Mucosa of descending colon (tissue), 3 donors: ENCODE results near the gene PEX13. TPM values are rescaled to one million over a fixed set of nuclear protein-coding genes. Genes with fewer than 3 reads are reported as not detected.
"Not testable (repeated sequence)": the region's sequence is repeated elsewhere in the genome, so short reads cannot be mapped to it uniquely, and the experiment has no call there.

Experiments used
- ATAC-seq: fragments of 200-7000 bp; cut with Tn5 transposase; one replicate; pipeline ENCODE4 v1.9.1; 2020; ENCODE audit warnings: mild to moderate bottlenecking, moderate library complexity
- DNase-seq, 3 donors: peaks; one replicate each; pipeline ENCODE4 v3.0.0-alpha.2; 2020
- H3K36me3 ChIP-seq: fragments of 200-600 bp; one replicate; pipeline ENCODE4 v1.8.0; 2021; ENCODE audit warnings: low read depth, mild to moderate bottlenecking
- H3K4me1 ChIP-seq: fragments of 200-600 bp; one replicate; pipeline ENCODE4 v1.8.0; 2021; ENCODE audit warnings: low read depth, mild to moderate bottlenecking
- H3K4me3 ChIP-seq: fragments of 200-600 bp; one replicate; pipeline ENCODE4 v1.8.0; 2021; ENCODE audit warnings: mild to moderate bottlenecking
- H3K9me3 ChIP-seq: fragments of 200-600 bp; one replicate; pipeline ENCODE4 v1.8.0; 2021; ENCODE audit warnings: mild to moderate bottlenecking
- CTCF ChIP-seq: fragments of 200-600 bp; IDR thresholded peaks from one replicate; pipeline ENCODE4 v1.8.0; 2022; ENCODE audit warnings: antibody characterized with exemption, mild to moderate bottlenecking
- intact Hi-C, 2 donors: fragments of 100-400 bp; cut with DNase I in 1 of 2; cut with micrococcal nuclease in 1 of 2; formaldehyde crosslinking; loops; one replicate each; pipeline versions ENCODE4 v1.11.0 to v1.11.1; 2022; cut with DNase I, micrococcal nuclease
- total RNA-seq, 3 donors: library from RNA; stranded (reverse); fragmentation: NEBNext Ultra II Directional in 2 of 3; extraction: Animal tissue kit (Norgen Biotek cat#: 25700) in 2 of 3; gene quantifications; one replicate each; pipeline versions ENCODE4 v1.2.1 to v1.2.4, GENCODE V29; 2021 to 2023
- donor health status: DM: no; HTN: no; CAD: no; lungs with moderate emphysema.
- donor health status: DM: no; HTN: no; CAD: no.
- donor health status: DM: no; HTN: yes; CAD: no.

PEX13 gene
- total RNA-seq, 3 donors from 2014 or later = 24.9 to 34.9 (median 28.9) TPM

GRCh38 chr2:60984720-60985119 lies 32.8 kb upstream of the PEX13 start:
- Histone ChIP-seq H3K4me1 (no peaks in the 10 kb centered on the region), H3K36me3 (no peaks in the 10 kb centered on the region), H3K4me3 (no peak overlapping the region), H3K9me3 (no peaks in the 10 kb centered on the region)
- no peak for TF ChIP-seq CTCF
- DNase-seq (no peak), ATAC-seq (no peak)
- intact Hi-C loops = no loop called here

- H3K9me3 ChIP-seq = peaks cover 7% of the 10 kb centered on the region
- ATAC-seq = no peak
- H3K36me3 ChIP-seq = no peaks in the 10 kb centered on the region
- no peak overlapping the region for H3K4me3 ChIP-seq
- no peak for TF ChIP-seq CTCF
- DNase-seq = no peak
- no peaks in the 10 kb centered on the region for H3K4me1 ChIP-seq
- intact Hi-C loops = no loop called here
Measured at GRCh38 chr2:60987041-60987440, 30.5 kb upstream of the PEX13 start.

GRCh38 chr2:60987656-60988055 lies 29.9 kb upstream of the PEX13 start:
- DNase-seq, intact Hi-C loops, ATAC-seq, H3K4me1 ChIP-seq, H3K36me3 ChIP-seq, H3K4me3 ChIP-seq: not testable (repeated sequence)
- peaks cover 10% of the 10 kb centered on the region for H3K9me3 ChIP-seq

- TF ChIP-seq CTCF = no peak
- ATAC-seq (peak; percentile 86), DNase-seq (peak in 1 of 3 donors; percentile 33)
- Histone ChIP-seq H3K9me3 (peaks cover 10% of the 10 kb centered on the region), H3K36me3 (no peaks in the 10 kb centered on the region), H3K4me3 (no peak overlapping the region), H3K4me1 (no peaks in the 10 kb centered on the region)
- intact Hi-C loops = no loop called here
Measured at GRCh38 chr2:60989259-60989658, 28.3 kb upstream of the PEX13 start.

GRCh38 chr2:60991644-60992043 lies 25.9 kb upstream of the PEX13 start:
- no peaks in the 10 kb centered on the region for H3K4me1 ChIP-seq
- intact Hi-C loops = loop anchor here in 1 of 2 donors (10.0 kb wide), 1 partner anchor 177 kb away; no protein-coding TSS in a partner anchor
- no peaks in the 10 kb centered on the region for H3K36me3 ChIP-seq
- DNase-seq = no peak
- H3K9me3 ChIP-seq = peaks cover 10% of the 10 kb centered on the region
- no peak for ATAC-seq
- no peak overlapping the region for H3K4me3 ChIP-seq
- no peak for TF ChIP-seq CTCF

GRCh38 chr2:60992985-60993392 lies 24.5 kb upstream of the PEX13 start:
- Histone ChIP-seq H3K4me3 (no peak overlapping the region), H3K36me3 (no peaks in the 10 kb centered on the region), H3K9me3 (peaks cover 10% of the 10 kb centered on the region), H3K4me1 (no peaks in the 10 kb centered on the region)
- no peak for TF ChIP-seq CTCF
- ATAC-seq = peak; percentile 90
- DNase-seq = peak in 1 of 3 donors; percentile 36
- intact Hi-C loops = loop anchor here in 1 of 2 donors (10.0 kb wide), 1 partner anchor 178 kb away; no protein-coding TSS in a partner anchor
